HG02642 (cell line): Measurements from ENCODE around the gene DCTD.

Experiments used
- ATAC-seq: cut with Tn5 transposase; IDR thresholded peaks from one replicate; pipeline ENCODE4 v1.9.1; 2021; ENCODE audit warnings: mild to moderate bottlenecking; ENCODE audit not compliant: unreplicated experiment, poor library complexity

The DCTD gene

GRCh38 chr4:182895791-182896292 is 21.3 kb downstream of the DCTD start:
- no peak for ATAC-seq

DNA sequence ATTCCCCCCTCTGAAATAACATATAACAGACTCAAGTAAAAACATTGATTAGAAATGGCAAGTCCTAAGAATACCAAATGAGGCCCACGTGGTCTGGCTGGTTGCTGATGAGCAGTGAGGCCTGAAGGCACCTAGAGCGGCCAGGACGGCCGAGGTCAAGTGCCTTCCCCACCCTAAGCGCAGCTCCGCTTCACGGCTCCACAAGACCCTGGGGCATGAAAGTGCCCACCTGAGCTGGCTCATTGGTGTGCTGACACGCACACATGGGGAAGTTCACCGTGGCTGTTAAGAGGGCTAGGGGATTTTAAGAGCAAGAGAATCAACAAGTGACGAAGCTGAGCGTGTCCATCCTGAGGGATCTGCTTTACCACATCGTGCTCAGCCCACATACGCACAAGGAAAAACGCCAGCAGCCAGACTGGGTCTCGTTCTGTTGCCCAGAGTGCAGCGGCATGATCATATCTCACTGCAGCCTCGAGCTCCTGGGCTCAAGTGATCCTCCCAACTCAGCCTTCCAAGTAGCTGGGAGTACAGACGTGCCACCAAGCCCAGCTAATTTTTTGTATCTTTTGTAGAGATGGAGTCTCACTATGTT is 22.4 kb downstream of the DCTD start:
- ATAC-seq, result no peak

GRCh38 chr4:182893474-182894080 is 23.6 kb downstream of the DCTD start:
- no peak for ATAC-seq

DNA sequence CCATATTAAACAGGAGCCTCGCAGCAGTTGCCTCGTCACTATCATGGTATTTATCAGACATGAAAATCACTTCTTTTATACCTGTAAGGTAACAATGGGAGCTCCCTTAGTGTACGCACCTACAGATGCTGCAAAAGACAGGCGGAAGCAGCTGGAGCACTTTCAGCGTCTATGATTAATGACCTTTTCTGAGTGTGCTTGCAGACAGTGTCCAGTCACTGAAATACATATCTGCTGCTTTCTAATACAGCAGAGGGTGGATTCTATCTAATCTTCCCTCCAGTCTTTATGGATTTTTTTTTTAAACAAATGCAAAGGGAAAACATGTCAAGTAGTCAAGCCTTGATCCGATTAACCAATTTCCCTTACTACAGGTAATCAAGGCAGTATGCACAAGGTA is 24.1 kb downstream of the DCTD start:
- no peak for ATAC-seq

- no peak for ATAC-seq
Measured at GRCh38 chr4:182890202-182890601, 27.0 kb downstream of the DCTD start.

GRCh38 chr4:182888891-182889290 is 28.3 kb downstream of the DCTD start:
- ATAC-seq, result no peak

- ATAC-seq, result no peak
Measured at GRCh38 chr4:182886768-182887167, 30.4 kb downstream of the DCTD start.

- ATAC-seq, result no peak
Measured at GRCh38 chr4:182886205-182886604, 31.0 kb downstream of the DCTD start.

- ATAC-seq, result no peak
Measured at GRCh38 chr4:182885738-182886077, 31.5 kb downstream of the DCTD start.

DNA sequence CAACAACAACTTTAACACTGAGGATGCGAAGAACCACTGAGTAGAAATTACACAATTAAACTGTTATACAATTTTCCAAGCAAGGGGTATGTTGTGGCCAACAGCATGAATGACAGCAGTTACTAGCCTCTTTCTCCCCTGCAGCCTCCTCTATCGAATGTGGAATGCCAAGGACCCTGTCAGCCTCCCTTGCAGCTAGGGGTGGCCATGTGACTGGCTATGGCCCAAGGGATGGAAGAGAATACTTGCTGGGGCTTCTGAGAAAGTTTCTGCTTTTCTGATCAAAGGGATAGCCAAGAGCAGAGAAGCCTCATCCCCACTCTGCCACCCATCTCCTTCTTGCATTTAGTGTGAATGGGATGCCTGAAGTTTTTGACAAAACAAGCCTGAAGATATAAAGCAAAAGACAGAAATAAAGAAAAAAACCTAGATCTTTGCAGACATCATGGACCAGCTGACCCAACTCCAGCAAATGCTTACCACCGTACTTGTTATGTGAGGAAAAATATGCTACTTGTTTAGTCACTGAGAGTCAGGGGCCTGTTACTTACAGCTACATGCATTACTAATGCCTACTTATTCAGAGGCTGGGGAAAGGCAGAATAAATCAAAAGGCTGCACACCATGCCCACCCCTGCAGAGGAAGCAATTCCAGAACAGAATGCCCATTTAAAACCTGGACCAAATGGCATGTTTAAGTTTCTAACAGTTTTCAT is 32.0 kb downstream of the DCTD start:
- no peak for ATAC-seq

DNA sequence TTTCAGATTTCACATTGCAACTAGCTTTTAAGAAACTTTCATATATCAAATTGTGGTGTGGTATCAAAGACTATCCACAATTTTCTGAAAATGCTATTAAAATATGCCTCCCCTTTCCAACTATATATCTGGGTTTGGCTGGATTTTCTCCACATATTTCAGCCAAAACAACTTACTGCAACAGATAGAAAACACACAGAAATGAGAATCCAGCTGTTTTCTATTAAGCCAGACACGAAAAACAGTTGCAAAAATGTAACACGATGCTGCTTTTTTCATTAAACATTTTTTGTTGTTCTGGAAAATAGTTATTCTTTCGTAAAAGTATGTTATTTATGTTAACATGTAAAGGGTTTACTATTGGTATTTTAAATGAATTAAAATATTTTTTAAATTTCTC is 33.1 kb downstream of the DCTD start:
- no peak for ATAC-seq

GRCh38 chr4:182883351-182883750 is 33.8 kb downstream of the DCTD start:
- no peak for ATAC-seq

- ATAC-seq, result no peak
Measured at GRCh38 chr4:182881914-182882313, 35.3 kb downstream of the DCTD start.

- no peak for ATAC-seq
Measured at GRCh38 chr4:182880387-182881356, 36.5 kb downstream of the DCTD start.

DNA sequence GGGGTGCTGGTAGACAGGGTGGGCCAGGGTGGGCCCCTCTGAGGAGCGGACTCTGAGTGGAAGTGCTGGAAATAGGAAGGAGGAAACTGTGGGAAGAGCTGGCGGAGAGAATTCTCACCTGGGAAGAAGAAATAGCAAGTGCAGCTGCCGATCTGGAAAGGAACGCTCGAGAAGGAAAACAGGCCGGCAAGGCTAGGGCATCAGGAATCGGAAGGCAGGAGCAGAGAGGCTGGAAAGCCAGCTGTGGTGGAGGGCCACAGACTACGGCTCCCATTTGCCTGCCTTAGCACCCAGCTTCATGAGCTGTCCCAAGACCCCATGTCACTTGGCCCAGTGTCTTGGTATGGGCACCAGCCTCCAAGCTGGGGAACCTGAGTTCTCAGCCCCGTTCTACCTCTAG is 37.3 kb downstream of the DCTD start:
- ATAC-seq, result no peak

DNA sequence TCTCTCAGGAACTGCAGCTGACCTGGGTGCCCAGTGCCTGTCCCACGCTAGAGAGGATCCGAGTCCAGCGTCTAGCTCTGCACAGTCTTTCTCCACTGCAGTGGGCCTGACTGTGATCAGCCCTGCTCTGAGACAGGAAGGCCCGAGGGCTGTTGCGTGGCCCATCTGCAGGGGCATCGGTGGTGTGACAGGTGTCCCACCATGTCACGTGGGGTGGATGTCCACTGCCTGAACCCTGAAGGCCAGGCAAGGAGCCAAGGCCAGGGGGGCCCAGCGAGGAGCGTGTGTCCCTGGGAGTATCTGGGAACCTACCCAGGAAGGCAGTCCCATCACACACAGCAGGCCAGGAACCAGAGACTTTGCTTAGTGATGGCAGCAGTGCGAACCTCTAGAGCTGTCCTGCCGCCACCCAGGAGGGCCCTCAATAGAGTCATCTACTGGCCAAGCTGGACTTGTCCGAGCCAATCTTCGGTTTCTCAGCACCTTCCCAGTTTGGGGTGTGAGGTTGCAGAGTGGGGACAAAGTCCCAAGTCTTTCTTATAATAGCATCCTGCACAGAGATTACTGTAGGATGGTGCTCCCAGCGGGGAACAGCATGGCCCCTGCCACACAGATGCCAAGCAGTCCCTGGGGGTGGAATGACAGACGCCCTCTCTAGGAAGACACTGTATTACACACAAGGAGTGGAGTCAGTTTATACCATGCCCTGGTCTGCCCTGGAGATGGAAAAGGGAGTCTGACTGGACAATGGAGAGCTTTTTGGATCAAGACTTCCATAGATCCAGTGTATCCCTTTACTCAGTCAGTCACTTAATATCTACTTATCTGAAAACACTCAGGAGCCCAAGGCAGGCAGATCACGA is 38.3 kb downstream of the DCTD start:
- no peak for ATAC-seq

- no peak for ATAC-seq
Measured at GRCh38 chr4:182877326-182877883, 39.8 kb downstream of the DCTD start.

DNA sequence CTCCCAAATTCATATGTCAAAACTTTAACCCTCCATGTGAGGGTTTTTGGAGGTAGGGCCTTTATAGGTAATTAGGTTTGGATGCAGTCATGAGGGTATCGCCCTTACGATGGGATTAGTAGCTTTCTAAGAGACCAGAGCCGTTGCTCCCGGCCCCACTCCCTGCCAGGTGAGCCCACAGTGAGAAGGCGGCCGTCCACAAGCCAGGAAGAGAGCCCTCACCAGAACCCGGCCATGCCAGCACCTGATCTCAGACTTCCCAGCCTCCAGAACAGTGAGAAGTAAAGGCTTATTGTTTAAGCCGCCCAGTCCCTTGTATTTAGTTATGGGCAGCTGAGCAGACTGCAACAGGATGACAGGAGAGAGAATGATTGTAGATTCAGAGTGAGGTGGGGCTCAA is 40.8 kb downstream of the DCTD start:
- no peak for ATAC-seq
